Smooth muscle cell (in vitro differentiated cells): ENCODE results near the gene TREML1. TPM values are rescaled to one million over a fixed set of nuclear protein-coding genes. Genes with fewer than 3 reads are reported as not detected.

Experiments
- DNase-seq: peaks from one replicate; lab custom pipeline; 2025; ENCODE audit not compliant: unreplicated experiment; lab: John Stamatoyannopoulos, UW
- H2AFZ ChIP-seq: fragments of 200-600 bp; sonication (generic); 2 replicates; pipeline ENCODE4 v1.6.0; 2016; ENCODE audit warnings: antibody characterized with exemption, low read depth, mild to moderate bottlenecking
- H3F3A ChIP-seq: fragments of 200-600 bp; sonication (generic); 2 replicates; pipeline ENCODE4 v1.6.0; 2017; ENCODE audit warnings: antibody characterized with exemption, low read depth
- H3K27ac ChIP-seq: fragments of 200-600 bp; sonication (generic); 2 replicates; pipeline ENCODE4 v1.5.1; 2016; ENCODE audit warnings: low read depth, mild to moderate bottlenecking
- H3K27me3 ChIP-seq: fragments of 200-600 bp; sonication (generic); 2 replicates; pipeline ENCODE4 v1.6.1; 2016; ENCODE audit warnings: low read depth, mild to moderate bottlenecking
- H3K36me3 ChIP-seq: fragments of 200-600 bp; sonication (generic); 2 replicates; pipeline ENCODE4 v1.5.1; 2016; ENCODE audit warnings: low read depth
- H3K4me1 ChIP-seq: fragments of 200-600 bp; sonication (generic); 2 replicates; pipeline ENCODE4 v1.5.1; 2016; ENCODE audit warnings: low read depth
- H3K4me2 ChIP-seq: fragments of 200-600 bp; sonication (generic); 2 replicates; pipeline ENCODE4 v1.6.0; 2016; ENCODE audit warnings: mild to moderate bottlenecking
- H3K4me3 ChIP-seq: fragments of 200-600 bp; sonication (generic); 2 replicates; pipeline ENCODE4 v1.5.1; 2016; ENCODE audit warnings: mild to moderate bottlenecking
- H3K79me2 ChIP-seq: fragments of 200-600 bp; sonication (generic); 2 replicates; pipeline ENCODE4 v1.6.0; 2016; ENCODE audit warnings: low read depth, mild to moderate bottlenecking
- H3K9ac ChIP-seq: fragments of 200-600 bp; sonication (generic); 2 replicates; pipeline ENCODE4 v1.6.0; 2016; ENCODE audit warnings: low read depth
- H3K9me3 ChIP-seq: fragments of 200-600 bp; sonication (generic); replicated peaks from 2 replicates; pipeline ENCODE4 v1.5.1; 2016; ENCODE audit warnings: low read depth
- H4K20me1 ChIP-seq: fragments of 200-600 bp; sonication (generic); 2 replicates; pipeline ENCODE4 v1.6.0; 2016; ENCODE audit warnings: low read depth
- WGBS: methylation state at CpG from one replicate; pipeline ENCODE4 v1.1.7; 2016; ENCODE audit warnings: low lambda C conversion rate; 5-methylcytosine and 5-hydroxymethylcytosine counted together
- polyA plus RNA-seq: library from polyadenylated mRNA; unstranded; fragments of >200 nt; fragmentation: Nextera tagmentation; extraction: Ambion mirVana; gene quantifications from 2 replicates; pipeline ENCODE4 v1.2.1, GENCODE V29; 2016
- total RNA-seq: library from RNA; depleted of rRNA; stranded (reverse); fragments of >200 nt; gene quantifications from 2 replicates; pipeline ENCODE4 v1.2.3, GENCODE V29; 2014
- TF ChIP-seq, protein P1 (sequence below): fragments of 200-600 bp; sonication (generic); IDR thresholded peaks from 2 replicates; pipeline ENCODE4 v1.5.1; 2017; ENCODE audit warnings: borderline replicate concordance, mild to moderate bottlenecking, antibody characterized with exemption; ENCODE audit not compliant: insufficient read depth, poor library complexity, severe bottlenecking

Gene TREML1
- total and polyA plus RNA-seq, 2 experiments from 2014 or later = not detected

DNA sequence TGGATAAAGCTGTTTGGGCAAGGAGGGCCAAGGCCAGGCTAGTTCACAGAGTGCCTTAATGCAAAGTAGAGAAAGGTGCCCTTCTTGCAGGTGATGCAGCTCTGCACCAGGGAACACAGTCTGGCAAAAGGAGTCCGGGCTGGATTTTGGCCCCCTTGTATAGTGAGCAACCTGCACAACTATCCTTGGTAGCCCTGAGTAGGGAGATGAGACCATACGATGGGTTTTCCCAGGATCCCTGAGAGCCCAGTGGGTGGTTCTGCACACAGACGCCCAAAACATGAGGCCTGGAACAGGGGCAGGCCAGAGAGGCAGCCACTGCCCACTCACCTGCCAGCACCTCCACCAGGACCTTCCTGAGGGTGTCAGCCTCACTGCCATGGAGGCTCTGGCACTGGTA lies 6.8 kb upstream of the TREML1 start:
- no peaks in the 10 kb centered on the region for H3K9me3 ChIP-seq
- no peak overlapping the region for H3K4me2 ChIP-seq
- no peaks in the 10 kb centered on the region for H3K79me2 ChIP-seq
- no peaks in the 10 kb centered on the region for H3K36me3 ChIP-seq
- no peaks in the 10 kb centered on the region for H3F3A ChIP-seq
- H3K9ac ChIP-seq = no peak overlapping the region
- no peaks in the 10 kb centered on the region for H3K4me1 ChIP-seq
- no peak overlapping the region for H3K4me3 ChIP-seq
- 87% methylated on average over 3 of the region's 3 CpGs for WGBS
- H3K27me3 ChIP-seq = no peaks in the 10 kb centered on the region
- H4K20me1 ChIP-seq = no peaks in the 10 kb centered on the region
- TF ChIP-seq, protein P1, sequence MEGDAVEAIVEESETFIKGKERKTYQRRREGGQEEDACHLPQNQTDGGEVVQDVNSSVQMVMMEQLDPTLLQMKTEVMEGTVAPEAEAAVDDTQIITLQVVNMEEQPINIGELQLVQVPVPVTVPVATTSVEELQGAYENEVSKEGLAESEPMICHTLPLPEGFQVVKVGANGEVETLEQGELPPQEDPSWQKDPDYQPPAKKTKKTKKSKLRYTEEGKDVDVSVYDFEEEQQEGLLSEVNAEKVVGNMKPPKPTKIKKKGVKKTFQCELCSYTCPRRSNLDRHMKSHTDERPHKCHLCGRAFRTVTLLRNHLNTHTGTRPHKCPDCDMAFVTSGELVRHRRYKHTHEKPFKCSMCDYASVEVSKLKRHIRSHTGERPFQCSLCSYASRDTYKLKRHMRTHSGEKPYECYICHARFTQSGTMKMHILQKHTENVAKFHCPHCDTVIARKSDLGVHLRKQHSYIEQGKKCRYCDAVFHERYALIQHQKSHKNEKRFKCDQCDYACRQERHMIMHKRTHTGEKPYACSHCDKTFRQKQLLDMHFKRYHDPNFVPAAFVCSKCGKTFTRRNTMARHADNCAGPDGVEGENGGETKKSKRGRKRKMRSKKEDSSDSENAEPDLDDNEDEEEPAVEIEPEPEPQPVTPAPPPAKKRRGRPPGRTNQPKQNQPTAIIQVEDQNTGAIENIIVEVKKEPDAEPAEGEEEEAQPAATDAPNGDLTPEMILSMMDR = no peak
- no peak for DNase-seq
- no peak overlapping the region for H3K27ac ChIP-seq
- H2AFZ ChIP-seq = no peak overlapping the region

DNA sequence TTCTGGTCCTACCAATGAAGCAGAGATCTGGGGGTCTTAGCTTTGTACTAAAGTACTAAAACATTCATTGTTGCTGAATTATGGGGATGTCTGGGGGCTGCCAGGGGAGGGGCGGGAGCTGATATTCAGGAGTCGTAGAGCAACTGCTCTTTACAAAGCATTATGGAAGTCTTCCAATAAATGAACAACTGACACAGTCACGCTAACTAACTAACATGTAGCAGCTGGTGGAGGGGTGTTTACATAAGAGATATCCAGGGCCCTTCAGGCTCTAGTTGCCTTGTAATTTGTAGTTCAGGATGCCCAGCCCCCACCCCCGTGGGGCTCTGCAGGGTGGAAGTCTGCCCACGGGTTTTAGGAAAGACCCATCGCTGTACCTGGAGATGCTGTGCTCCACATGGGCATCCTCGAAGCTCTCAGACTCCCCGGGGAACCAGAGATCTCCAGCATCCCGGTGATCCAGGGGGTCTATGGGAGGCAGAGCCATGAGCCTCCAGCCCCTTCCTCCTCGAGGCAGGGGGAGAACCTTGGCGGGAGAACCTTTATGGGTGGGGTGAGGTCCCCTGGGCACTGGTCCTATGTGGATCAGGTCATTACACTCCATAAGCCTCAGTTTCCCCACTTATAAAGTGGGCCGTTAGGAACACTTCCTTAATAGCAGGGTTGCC lies 5.4 kb upstream of the TREML1 start:
- DNase-seq = no peak
- 78% methylated on average over 12 of the region's 12 CpGs for WGBS
- no peaks in the 10 kb centered on the region for H3K27me3 ChIP-seq
- H3K9ac ChIP-seq = no peak overlapping the region
- no peak overlapping the region for H2AFZ ChIP-seq
- H3K4me1 ChIP-seq = no peaks in the 10 kb centered on the region
- no peak overlapping the region for H3K4me2 ChIP-seq
- no peaks in the 10 kb centered on the region for H4K20me1 ChIP-seq
- no peaks in the 10 kb centered on the region for H3K36me3 ChIP-seq
- no peak overlapping the region for H3K27ac ChIP-seq
- TF ChIP-seq, protein P1 = no peak
- H3K4me3 ChIP-seq = no peak overlapping the region
- H3K9me3 ChIP-seq = no peaks in the 10 kb centered on the region
- no peaks in the 10 kb centered on the region for H3K79me2 ChIP-seq
- H3F3A ChIP-seq = no peaks in the 10 kb centered on the region

DNA sequence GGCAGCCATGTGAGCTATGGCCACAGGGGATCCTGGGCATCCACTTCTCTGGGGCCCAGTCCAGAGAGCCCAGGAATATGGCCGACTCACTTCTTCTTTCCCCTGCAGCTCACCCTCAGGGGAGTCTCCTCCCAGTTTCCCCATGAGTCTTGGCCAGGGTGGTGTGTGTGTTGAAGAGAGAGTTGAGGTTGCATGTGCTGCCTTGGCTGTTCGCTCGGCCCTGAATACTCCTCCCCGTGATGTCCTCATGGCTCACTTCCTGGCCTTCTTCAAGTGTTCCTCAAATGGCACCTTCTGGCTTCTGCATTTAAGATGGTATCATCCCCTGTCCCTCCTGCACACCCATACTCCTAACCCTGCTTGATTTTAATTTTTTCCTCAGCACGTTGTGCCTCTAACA lies 3.2 kb upstream of the TREML1 start:
- Histone ChIP-seq H3K4me2 (no peak overlapping the region), H3F3A (no peaks in the 10 kb centered on the region), H3K27ac (no peak overlapping the region), H3K79me2 (no peaks in the 10 kb centered on the region), H3K9me3 (no peaks in the 10 kb centered on the region), H3K9ac (no peak overlapping the region), H2AFZ (no peak overlapping the region), H3K36me3 (no peaks in the 10 kb centered on the region), H3K27me3 (no peaks in the 10 kb centered on the region), H3K4me3 (no peak overlapping the region), H3K4me1 (no peaks in the 10 kb centered on the region), H4K20me1 (no peaks in the 10 kb centered on the region)
- TF ChIP-seq, protein P1 = no peak
- DNase-seq = no peak
- 90% methylated on average over 5 of the region's 5 CpGs for WGBS

DNA sequence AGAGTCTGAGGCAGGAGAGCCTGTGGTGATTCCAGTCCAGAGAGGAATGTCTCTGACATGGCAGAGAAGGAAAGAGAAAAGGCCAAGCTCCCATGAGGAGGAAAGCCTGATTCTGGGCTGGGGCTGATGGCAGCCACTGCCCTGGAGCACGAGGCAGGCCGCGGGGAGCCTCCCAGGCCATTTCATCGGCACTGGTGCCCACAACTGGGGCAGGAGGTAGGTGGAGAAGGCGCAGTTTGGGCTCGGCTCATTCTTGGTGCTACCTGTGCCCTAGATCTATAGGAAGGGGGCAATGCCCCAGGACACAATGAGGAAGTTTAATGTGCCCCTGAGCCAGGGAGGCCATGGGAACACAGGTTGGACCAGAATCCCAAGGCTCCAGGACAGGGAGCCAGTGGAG lies 2.6 kb upstream of the TREML1 start:
- 96% methylated on average over 6 of the region's 6 CpGs for WGBS
- TF ChIP-seq, protein P1 = no peak
- no peak overlapping the region for H3K4me3 ChIP-seq
- H3F3A ChIP-seq = no peaks in the 10 kb centered on the region
- H3K4me2 ChIP-seq = no peak overlapping the region
- H3K27me3 ChIP-seq = no peaks in the 10 kb centered on the region
- DNase-seq = no peak
- H3K9ac ChIP-seq = no peak overlapping the region
- no peaks in the 10 kb centered on the region for H3K36me3 ChIP-seq
- H3K27ac ChIP-seq = no peak overlapping the region
- H3K9me3 ChIP-seq = no peaks in the 10 kb centered on the region
- H3K4me1 ChIP-seq = no peaks in the 10 kb centered on the region
- H2AFZ ChIP-seq = no peak overlapping the region
- no peaks in the 10 kb centered on the region for H3K79me2 ChIP-seq
- H4K20me1 ChIP-seq = no peaks in the 10 kb centered on the region
